ENCODE measurements around the gene TUBB6. TPM values are rescaled to one million over a fixed set of nuclear protein-coding genes. Genes with fewer than 3 reads are reported as not detected.

TUBB6 gene
- total and polyA plus RNA-seq, 9 donors = 230 to 347 (median 284) TPM

- Histone ChIP-seq H3K9me3 (replicated peaks; ENCODE audit: control insufficient read depth, low read depth, low read length) (no peaks in the 10 kb centered on the region), H3K36me3 (ENCODE audit: control insufficient read depth, insufficient read depth, low read length) (no peaks in the 10 kb centered on the region), H3K27me3 (ENCODE audit: control insufficient read depth, insufficient read depth, low read length) (no peaks in the 10 kb centered on the region), H3K4me1 (ENCODE audit: control insufficient read depth, insufficient read depth, low read length) (peaks cover 50% of the 10 kb centered on the region), H3K27ac (ENCODE audit: low read length) (no peak overlapping the region), H3K4me3 (ENCODE audit: low read length) (no peak overlapping the region)
- WGBS (ENCODE audit: insufficient coverage) = 78% methylated on average over 20 of the region's 26 CpGs
- no peak for DNase-seq
Observed at GRCh38 chr18:12276736-12277554, 31.1 kb upstream of the TUBB6 start.

GRCh38 chr18:12278215-12278671 is 29.8 kb upstream of the TUBB6 start:
- peak; percentile 51 for DNase-seq
- WGBS (ENCODE audit: insufficient coverage) = 41% methylated on average over 6 of the region's 7 CpGs

GRCh38 chr18:12278741-12279682 is 29.0 kb upstream of the TUBB6 start:
- H3K27ac ChIP-seq (ENCODE audit: low read length) = peak overlapping the region; percentile 99
- H3K9me3 ChIP-seq (replicated peaks; ENCODE audit: control insufficient read depth, low read depth, low read length) = no peaks in the 10 kb centered on the region
- H3K36me3 ChIP-seq (ENCODE audit: control insufficient read depth, insufficient read depth, low read length) = no peaks in the 10 kb centered on the region
- peaks cover 3% of the 10 kb centered on the region for H3K27me3 ChIP-seq (ENCODE audit: control insufficient read depth, insufficient read depth, low read length)
- WGBS (ENCODE audit: insufficient coverage) = 3% methylated on average over 12 of the region's 30 CpGs
- DNase-seq = peak; percentile 93
- peak overlapping the region; percentile 42 for H3K4me3 ChIP-seq (ENCODE audit: low read length)
- H3K4me1 ChIP-seq (ENCODE audit: control insufficient read depth, insufficient read depth, low read length) = peaks cover 55% of the 10 kb centered on the region

More at GRCh38 chr18:12278215-12278671, 29.8 kb upstream of the TUBB6 start:
- Histone ChIP-seq H3K36me3 (ENCODE audit: control insufficient read depth, insufficient read depth, low read length) (no peaks in the 10 kb centered on the region), H3K9me3 (replicated peaks; ENCODE audit: control insufficient read depth, low read depth, low read length) (no peaks in the 10 kb centered on the region), H3K27me3 (ENCODE audit: control insufficient read depth, insufficient read depth, low read length) (peaks cover 3% of the 10 kb centered on the region), H3K27ac (ENCODE audit: low read length) (peak overlapping the region; percentile 99), H3K4me1 (ENCODE audit: control insufficient read depth, insufficient read depth, low read length) (peaks cover 55% of the 10 kb centered on the region), H3K4me3 (ENCODE audit: low read length) (peak overlapping the region; percentile 42)

GRCh38 chr18:12279781-12280531 is 28.1 kb upstream of the TUBB6 start:
- DNase-seq = no peak
- Histone ChIP-seq H3K4me3 (ENCODE audit: low read length) (peak overlapping the region; percentile 42), H3K36me3 (ENCODE audit: control insufficient read depth, insufficient read depth, low read length) (no peaks in the 10 kb centered on the region), H3K9me3 (replicated peaks; ENCODE audit: control insufficient read depth, low read depth, low read length) (no peaks in the 10 kb centered on the region), H3K27ac (ENCODE audit: low read length) (peak overlapping the region; percentile 99), H3K27me3 (ENCODE audit: control insufficient read depth, insufficient read depth, low read length) (peaks cover 3% of the 10 kb centered on the region), H3K4me1 (ENCODE audit: control insufficient read depth, insufficient read depth, low read length) (peaks cover 55% of the 10 kb centered on the region)
- 84% methylated on average over 10 of the region's 16 CpGs for WGBS (ENCODE audit: insufficient coverage)

GRCh38 chr18:12281861-12282260 is 26.2 kb upstream of the TUBB6 start:
- Histone ChIP-seq H3K27ac (ENCODE audit: low read length) (no peak overlapping the region), H3K4me3 (ENCODE audit: low read length) (no peak overlapping the region), H3K9me3 (replicated peaks; ENCODE audit: control insufficient read depth, low read depth, low read length) (no peaks in the 10 kb centered on the region), H3K36me3 (ENCODE audit: control insufficient read depth, insufficient read depth, low read length) (no peaks in the 10 kb centered on the region), H3K27me3 (ENCODE audit: control insufficient read depth, insufficient read depth, low read length) (peaks cover 3% of the 10 kb centered on the region), H3K4me1 (ENCODE audit: control insufficient read depth, insufficient read depth, low read length) (peaks cover 47% of the 10 kb centered on the region)
- no peak for DNase-seq
- no CpG with 5 or more reads among the region's 1 CpG for WGBS (ENCODE audit: insufficient coverage)

- WGBS (ENCODE audit: insufficient coverage) = 68% methylated on average over 7 of the region's 9 CpGs
- Histone ChIP-seq H3K9me3 (replicated peaks; ENCODE audit: control insufficient read depth, low read depth, low read length) (no peaks in the 10 kb centered on the region), H3K4me3 (ENCODE audit: low read length) (no peak overlapping the region), H3K27ac (ENCODE audit: low read length) (no peak overlapping the region), H3K4me1 (ENCODE audit: control insufficient read depth, insufficient read depth, low read length) (peaks cover 48% of the 10 kb centered on the region), H3K27me3 (ENCODE audit: control insufficient read depth, insufficient read depth, low read length) (peaks cover 9% of the 10 kb centered on the region), H3K36me3 (ENCODE audit: control insufficient read depth, insufficient read depth, low read length) (no peaks in the 10 kb centered on the region)
- DNase-seq = no peak
Observed at GRCh38 chr18:12282442-12283039, 25.5 kb upstream of the TUBB6 start.

GRCh38 chr18:12283256-12283655 is 24.8 kb upstream of the TUBB6 start:
- Histone ChIP-seq H3K4me3 (ENCODE audit: low read length) (no peak overlapping the region), H3K27me3 (ENCODE audit: control insufficient read depth, insufficient read depth, low read length) (peaks cover 17% of the 10 kb centered on the region), H3K36me3 (ENCODE audit: control insufficient read depth, insufficient read depth, low read length) (no peaks in the 10 kb centered on the region), H3K27ac (ENCODE audit: low read length) (no peak overlapping the region), H3K9me3 (replicated peaks; ENCODE audit: control insufficient read depth, low read depth, low read length) (no peaks in the 10 kb centered on the region), H3K4me1 (ENCODE audit: control insufficient read depth, insufficient read depth, low read length) (peaks cover 50% of the 10 kb centered on the region)
- WGBS (ENCODE audit: insufficient coverage) = no CpG with 5 or more reads among the region's 6 CpGs
- DNase-seq = no peak

GRCh38 chr18:12283666-12284065 is 24.4 kb upstream of the TUBB6 start:
- Histone ChIP-seq H3K27ac (ENCODE audit: low read length) (no peak overlapping the region), H3K4me1 (ENCODE audit: control insufficient read depth, insufficient read depth, low read length) (peaks cover 50% of the 10 kb centered on the region)
- WGBS (ENCODE audit: insufficient coverage) = no CpG with 5 or more reads among the region's 1 CpG

GRCh38 chr18:12287131-12287681 is 20.8 kb upstream of the TUBB6 start:
- Histone ChIP-seq H3K4me3 (ENCODE audit: low read length) (peak overlapping the region; percentile 50), H3K27ac (ENCODE audit: low read length) (peak overlapping the region; percentile 91), H3K27me3 (ENCODE audit: control insufficient read depth, insufficient read depth, low read length) (peaks cover 28% of the 10 kb centered on the region), H3K36me3 (ENCODE audit: control insufficient read depth, insufficient read depth, low read length) (no peaks in the 10 kb centered on the region), H3K4me1 (ENCODE audit: control insufficient read depth, insufficient read depth, low read length) (peaks cover 33% of the 10 kb centered on the region), H3K9me3 (replicated peaks; ENCODE audit: control insufficient read depth, low read depth, low read length) (no peaks in the 10 kb centered on the region)
- DNase-seq = no peak
- WGBS (ENCODE audit: insufficient coverage) = 13% methylated on average over 37 of the region's 37 CpGs

More at GRCh38 chr18:12283666-12284065, 24.4 kb upstream of the TUBB6 start:
- no peak overlapping the region for H3K4me3 ChIP-seq (ENCODE audit: low read length)
- no peaks in the 10 kb centered on the region for H3K9me3 ChIP-seq (replicated peaks; ENCODE audit: control insufficient read depth, low read depth, low read length)
- no peaks in the 10 kb centered on the region for H3K36me3 ChIP-seq (ENCODE audit: control insufficient read depth, insufficient read depth, low read length)
- DNase-seq = no peak
- H3K27me3 ChIP-seq (ENCODE audit: control insufficient read depth, insufficient read depth, low read length) = peaks cover 21% of the 10 kb centered on the region

Measured in muscle of leg (tissue), 11 donors.